Lower leg skin (tissue), 3 donors: ENCODE measurements around the gene SLC2A11.

Experiments
- CTCF ChIP-seq, 3 donors: fragments of 450-650 bp; IDR thresholded peaks; one replicate each; pipeline ENCODE4 v1.5.1; 2016; ENCODE audit warnings: antibody characterized with exemption in 3 of 3, mild to moderate bottlenecking in 3 of 3, moderate library complexity in 2 of 3
- POLR2A ChIP-seq, 2 donors: fragments of 450-650 bp; IDR thresholded peaks; one replicate each; pipeline ENCODE4 v1.6.1; 2016 to 2017; ENCODE audit warnings: antibody characterized with exemption in 2 of 2, mild to moderate bottlenecking in 1 of 2, moderate library complexity in 1 of 2

- TF ChIP-seq POLR2A (IDR thresholded peaks at IDR 0.05) (no peak), CTCF (IDR thresholded peaks at IDR 0.05) (no peak)
These were observed 40.5 kb upstream of the SLC2A11 start for GRCh38 chr22:23817146-23817545.
